ENCODE data around the gene SCN4B. TPM values are rescaled to one million over a fixed set of nuclear protein-coding genes. Genes with fewer than 3 reads are reported as not detected.

SCN4B gene
- total and polyA plus RNA-seq, 10 of the 15 experiments (the other 5 are each of a cell fraction or from before 2014, with no cell fraction given) = 0.01 to 0.49 (median 0.04) TPM; not detected in 5

DNA sequence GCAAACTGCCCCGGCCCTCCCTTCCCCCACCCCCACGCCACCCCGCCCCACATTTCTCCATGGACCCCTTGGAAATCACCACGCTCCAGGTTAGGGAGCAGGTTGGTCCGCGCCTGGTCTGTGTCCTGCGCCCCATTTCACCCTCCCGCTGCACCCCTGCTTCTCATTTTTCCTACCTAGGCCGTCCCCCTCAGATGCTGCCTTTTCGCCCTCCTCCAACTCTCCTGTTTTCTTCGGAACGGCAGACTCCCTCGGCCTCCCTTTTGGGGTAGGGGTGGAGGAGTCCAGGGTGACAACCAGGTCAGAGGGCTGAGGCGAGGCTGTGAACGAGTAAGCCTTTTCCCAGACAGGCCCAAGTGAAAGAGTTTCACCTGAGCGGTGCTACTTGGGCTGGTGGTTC, 893 bp upstream of the SCN4B start:
- ChIA-PET CTCF (interaction anchor here (0.6 kb wide), 1 partner anchor 222 kb away, joined by 3 read pairs; no protein-coding TSS in a partner anchor), SMC1A (ENCODE audit: uncharacterized antibody, unreplicated experiment) (no interaction called here), POLR2A (no interaction called here), RAD21 (ENCODE audit: unreplicated experiment) (interaction anchor here (1.0 kb wide), 1 partner anchor 19 kb away, joined by 3 read pairs; no protein-coding TSS in a partner anchor)
- intact Hi-C loops (cut with micrococcal nuclease; ENCODE audit: unreplicated experiment) = no loop called here
- in situ Hi-C loops (cut with MboI) = no loop called here
- no peak for FAIRE-seq
- DNase-seq (ENCODE audit: low read depth, low spot score) = no peak
- no peak overlapping the region for H2AFZ ChIP-seq (ENCODE audit: control insufficient read depth, low read depth, low read length)
- H3K79me2 ChIP-seq (ENCODE audit: control insufficient read depth, insufficient read depth, low read length) = no peaks in the 10 kb centered on the region
- H3K27me3 ChIP-seq (replicated peaks in 1 of 2; ENCODE audit: control insufficient read depth in 2 of 2, insufficient read depth in 2 of 2, low read length in 1 of 2) = peaks cover 29 to 32% of the 10 kb centered on the region in 2 experiments
- no peaks in the 10 kb centered on the region for H3K4me1 ChIP-seq (ENCODE audit: control insufficient read depth, insufficient read depth, low read length)
- no peaks in the 10 kb centered on the region for H3K36me3 ChIP-seq (ENCODE audit: control insufficient read depth in 2 of 2, insufficient read depth in 2 of 2, low read length in 1 of 2)
- H3K4me3 ChIP-seq = no peak overlapping the region
- no peak overlapping the region for H3K27ac ChIP-seq (ENCODE audit: control insufficient read depth, insufficient read depth)
- H3K9ac ChIP-seq (ENCODE audit: control insufficient read depth, insufficient read depth, low read length) = no peak overlapping the region
- H3K4me2 ChIP-seq (ENCODE audit: control insufficient read depth, insufficient read depth) = no peak overlapping the region; the same call in 1 of the 2 replicates
- TF ChIP-seq LARP7 (IDR thresholded peaks at IDR 0.05) = no peak
- no peak for TF ChIP-seq KDM1A (IDR thresholded peaks at IDR 0.05; ENCODE audit: borderline replicate concordance)
- TF ChIP-seq PML (IDR thresholded peaks at IDR 0.05; ENCODE audit: low read length) = no peak
- TF ChIP-seq TBL1XR1 (IDR thresholded peaks at IDR 0.05; ENCODE audit: low read depth, low read length) = no peak
- TF ChIP-seq MYB (IDR thresholded peaks at IDR 0.05; ENCODE audit: borderline replicate concordance, low read depth, low read length) = no peak
- no peak for TF ChIP-seq CBX5 (IDR thresholded peaks at IDR 0.05; ENCODE audit: low read depth)
- TF ChIP-seq, protein P1, sequence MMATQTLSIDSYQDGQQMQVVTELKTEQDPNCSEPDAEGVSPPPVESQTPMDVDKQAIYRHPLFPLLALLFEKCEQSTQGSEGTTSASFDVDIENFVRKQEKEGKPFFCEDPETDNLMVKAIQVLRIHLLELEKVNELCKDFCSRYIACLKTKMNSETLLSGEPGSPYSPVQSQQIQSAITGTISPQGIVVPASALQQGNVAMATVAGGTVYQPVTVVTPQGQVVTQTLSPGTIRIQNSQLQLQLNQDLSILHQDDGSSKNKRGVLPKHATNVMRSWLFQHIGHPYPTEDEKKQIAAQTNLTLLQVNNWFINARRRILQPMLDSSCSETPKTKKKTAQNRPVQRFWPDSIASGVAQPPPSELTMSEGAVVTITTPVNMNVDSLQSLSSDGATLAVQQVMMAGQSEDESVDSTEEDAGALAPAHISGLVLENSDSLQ (IDR thresholded peaks at IDR 0.05) = no peak
- TF ChIP-seq ZNF384 (IDR thresholded peaks at IDR 0.05; ENCODE audit: borderline replicate concordance, low read depth, low read length) = no peak
- TF ChIP-seq, protein P2, sequence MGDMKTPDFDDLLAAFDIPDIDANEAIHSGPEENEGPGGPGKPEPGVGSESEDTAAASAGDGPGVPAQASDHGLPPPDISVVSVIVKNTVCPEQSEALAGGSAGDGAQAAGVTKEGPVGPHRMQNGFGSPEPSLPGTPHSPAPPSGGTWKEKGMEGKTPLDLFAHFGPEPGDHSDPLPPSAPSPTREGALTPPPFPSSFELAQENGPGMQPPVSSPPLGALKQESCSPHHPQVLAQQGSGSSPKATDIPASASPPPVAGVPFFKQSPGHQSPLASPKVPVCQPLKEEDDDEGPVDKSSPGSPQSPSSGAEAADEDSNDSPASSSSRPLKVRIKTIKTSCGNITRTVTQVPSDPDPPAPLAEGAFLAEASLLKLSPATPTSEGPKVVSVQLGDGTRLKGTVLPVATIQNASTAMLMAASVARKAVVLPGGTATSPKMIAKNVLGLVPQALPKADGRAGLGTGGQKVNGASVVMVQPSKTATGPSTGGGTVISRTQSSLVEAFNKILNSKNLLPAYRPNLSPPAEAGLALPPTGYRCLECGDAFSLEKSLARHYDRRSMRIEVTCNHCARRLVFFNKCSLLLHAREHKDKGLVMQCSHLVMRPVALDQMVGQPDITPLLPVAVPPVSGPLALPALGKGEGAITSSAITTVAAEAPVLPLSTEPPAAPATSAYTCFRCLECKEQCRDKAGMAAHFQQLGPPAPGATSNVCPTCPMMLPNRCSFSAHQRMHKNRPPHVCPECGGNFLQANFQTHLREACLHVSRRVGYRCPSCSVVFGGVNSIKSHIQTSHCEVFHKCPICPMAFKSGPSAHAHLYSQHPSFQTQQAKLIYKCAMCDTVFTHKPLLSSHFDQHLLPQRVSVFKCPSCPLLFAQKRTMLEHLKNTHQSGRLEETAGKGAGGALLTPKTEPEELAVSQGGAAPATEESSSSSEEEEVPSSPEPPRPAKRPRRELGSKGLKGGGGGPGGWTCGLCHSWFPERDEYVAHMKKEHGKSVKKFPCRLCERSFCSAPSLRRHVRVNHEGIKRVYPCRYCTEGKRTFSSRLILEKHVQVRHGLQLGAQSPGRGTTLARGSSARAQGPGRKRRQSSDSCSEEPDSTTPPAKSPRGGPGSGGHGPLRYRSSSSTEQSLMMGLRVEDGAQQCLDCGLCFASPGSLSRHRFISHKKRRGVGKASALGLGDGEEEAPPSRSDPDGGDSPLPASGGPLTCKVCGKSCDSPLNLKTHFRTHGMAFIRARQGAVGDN (IDR thresholded peaks at IDR 0.05) = no peak
- TF ChIP-seq, protein P3, sequence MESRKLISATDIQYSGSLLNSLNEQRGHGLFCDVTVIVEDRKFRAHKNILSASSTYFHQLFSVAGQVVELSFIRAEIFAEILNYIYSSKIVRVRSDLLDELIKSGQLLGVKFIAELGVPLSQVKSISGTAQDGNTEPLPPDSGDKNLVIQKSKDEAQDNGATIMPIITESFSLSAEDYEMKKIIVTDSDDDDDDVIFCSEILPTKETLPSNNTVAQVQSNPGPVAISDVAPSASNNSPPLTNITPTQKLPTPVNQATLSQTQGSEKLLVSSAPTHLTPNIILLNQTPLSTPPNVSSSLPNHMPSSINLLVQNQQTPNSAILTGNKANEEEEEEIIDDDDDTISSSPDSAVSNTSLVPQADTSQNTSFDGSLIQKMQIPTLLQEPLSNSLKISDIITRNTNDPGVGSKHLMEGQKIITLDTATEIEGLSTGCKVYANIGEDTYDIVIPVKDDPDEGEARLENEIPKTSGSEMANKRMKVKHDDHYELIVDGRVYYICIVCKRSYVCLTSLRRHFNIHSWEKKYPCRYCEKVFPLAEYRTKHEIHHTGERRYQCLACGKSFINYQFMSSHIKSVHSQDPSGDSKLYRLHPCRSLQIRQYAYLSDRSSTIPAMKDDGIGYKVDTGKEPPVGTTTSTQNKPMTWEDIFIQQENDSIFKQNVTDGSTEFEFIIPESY (IDR thresholded peaks at IDR 0.05) = no peak
- TF ChIP-seq NR2F1 (conservative IDR thresholded peaks at IDR 0.05) = no peak
- TF ChIP-seq TARDBP (IDR thresholded peaks at IDR 0.05; ENCODE audit: borderline replicate concordance) = no peak
- no peak for TF ChIP-seq NR2C2 (IDR thresholded peaks at IDR 0.05; ENCODE audit: borderline replicate concordance, control insufficient read depth, insufficient read length, low read depth)
- no peak for TF ChIP-seq CBFB (IDR thresholded peaks at IDR 0.05; ENCODE audit: low read depth)
- TF ChIP-seq, protein P4, sequence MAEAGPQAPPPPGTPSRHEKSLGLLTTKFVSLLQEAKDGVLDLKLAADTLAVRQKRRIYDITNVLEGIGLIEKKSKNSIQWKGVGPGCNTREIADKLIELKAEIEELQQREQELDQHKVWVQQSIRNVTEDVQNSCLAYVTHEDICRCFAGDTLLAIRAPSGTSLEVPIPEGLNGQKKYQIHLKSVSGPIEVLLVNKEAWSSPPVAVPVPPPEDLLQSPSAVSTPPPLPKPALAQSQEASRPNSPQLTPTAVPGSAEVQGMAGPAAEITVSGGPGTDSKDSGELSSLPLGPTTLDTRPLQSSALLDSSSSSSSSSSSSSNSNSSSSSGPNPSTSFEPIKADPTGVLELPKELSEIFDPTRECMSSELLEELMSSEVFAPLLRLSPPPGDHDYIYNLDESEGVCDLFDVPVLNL (IDR thresholded peaks at IDR 0.05; ENCODE audit: low read depth, low read length) = no peak
- TF ChIP-seq SPI1 (IDR thresholded peaks at IDR 0.05; ENCODE audit: borderline replicate concordance, insufficient read depth, low read depth, low read length) = no peak
- no peak for TF ChIP-seq ZNF217 (IDR thresholded peaks at IDR 0.05)
- no peak for TF ChIP-seq RUNX3 (IDR thresholded peaks at IDR 0.05; ENCODE audit: low read length)
- TF ChIP-seq POLR2AphosphoS5 (IDR thresholded peaks at IDR 0.05; ENCODE audit: low read length) = no peak
- H4K20me1 ChIP-seq (ENCODE audit: control insufficient read depth, insufficient read depth) = no peaks in the 10 kb centered on the region
- BruUV-seq (replicated peaks) = no TSS peak
- 38% methylated on average over 13 of the region's 16 CpGs for whole genome bisulfite sequencing (ENCODE audit: insufficient coverage, insufficient replicate concordance, low lambda C conversion rate, missing lambda C conversion rate)
- H3K9me3 ChIP-seq (replicated peaks; ENCODE audit: control insufficient read depth, insufficient read depth, low read length) = no peaks in the 10 kb centered on the region
- ATAC-seq = no peak

All from GM12878 (cell line).